ENCODE results near the gene LRP1B.
"Not testable (repeated sequence)": the region's sequence is repeated elsewhere in the genome, so short reads cannot be mapped to it uniquely, and the experiment has no call there.

The LRP1B gene

GRCh38 chr2:141887363-141887762 is 243.5 kb downstream of the LRP1B start:
- no peak for DNase-seq (ENCODE audit: low read depth)

DNA sequence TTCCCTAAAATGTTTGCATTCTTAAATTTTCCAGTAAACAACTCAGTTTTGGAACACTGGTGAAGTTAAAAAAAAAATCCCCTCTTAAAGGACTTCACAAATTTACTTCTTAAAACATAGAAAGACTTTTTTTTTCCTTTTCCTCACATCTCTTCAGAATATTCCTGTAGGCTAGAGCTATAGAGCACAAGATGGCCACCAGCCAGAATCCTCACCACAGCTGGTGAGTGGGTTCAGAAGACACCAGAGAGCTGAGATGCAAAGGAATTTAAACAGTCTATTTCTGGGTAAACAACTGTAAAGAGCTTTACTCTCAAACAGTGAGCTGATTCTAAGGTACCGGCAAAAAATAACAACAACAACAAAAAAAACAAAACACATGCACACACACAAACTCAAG is 252.8 kb downstream of the LRP1B start:
- no peak for DNase-seq (ENCODE audit: low read depth)

- no peak for DNase-seq (ENCODE audit: low read depth)
Measured at GRCh38 chr2:141871913-141872634, 258.7 kb downstream of the LRP1B start.

GRCh38 chr2:141869572-141869971 is 261.2 kb downstream of the LRP1B start:
- DNase-seq (ENCODE audit: low read depth): no peak

DNA sequence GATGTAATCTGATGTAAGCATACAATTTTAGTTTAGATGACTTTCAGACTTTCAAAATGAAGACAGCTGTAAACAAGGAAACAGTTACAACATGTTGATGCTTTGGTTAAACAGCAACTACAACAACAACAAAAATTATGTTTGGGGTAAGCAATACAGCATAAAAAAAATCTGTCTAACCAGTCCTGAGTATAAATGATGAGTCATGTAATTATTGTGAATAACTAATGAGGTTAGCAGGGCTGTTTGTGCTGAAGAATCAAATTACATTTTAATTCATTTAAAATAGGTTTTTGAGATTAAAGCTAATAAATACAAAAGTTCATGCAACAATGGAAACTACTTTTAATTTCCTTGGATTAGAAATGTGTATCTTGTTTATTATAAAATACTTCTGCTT is 266.9 kb downstream of the LRP1B start:
- DNase-seq (ENCODE audit: low read depth): no peak

- DNase-seq (ENCODE audit: low read depth): no peak
Measured at GRCh38 chr2:141856215-141856919, 274.4 kb downstream of the LRP1B start.

GRCh38 chr2:141848191-141848590 is 282.6 kb downstream of the LRP1B start:
- DNase-seq (ENCODE audit: low read depth): no peak

- no peak for DNase-seq (ENCODE audit: low read depth)
Measured at GRCh38 chr2:141844231-141844630, 286.6 kb downstream of the LRP1B start.

- DNase-seq (ENCODE audit: low read depth): no peak
Measured at GRCh38 chr2:141835103-141835502, 295.7 kb downstream of the LRP1B start.

DNA sequence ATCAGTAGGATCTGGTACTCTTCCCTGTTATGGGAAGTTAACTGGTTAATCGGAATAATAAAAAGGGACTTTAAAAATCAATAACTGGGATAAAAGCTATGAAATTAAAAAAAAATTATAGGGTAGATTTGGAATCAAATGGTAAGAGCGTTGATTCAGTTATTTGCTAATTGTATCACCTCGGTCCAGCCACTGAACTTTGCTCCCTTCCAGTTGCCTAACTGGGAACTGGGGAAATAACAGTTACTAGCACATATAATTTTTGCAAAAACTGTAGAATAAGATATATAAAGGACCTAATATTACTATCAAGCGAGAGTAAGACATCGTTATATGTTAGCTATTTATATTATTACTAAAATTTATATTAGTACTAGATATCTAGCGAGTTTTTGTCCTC is 302.1 kb downstream of the LRP1B start:
- no peak for DNase-seq (ENCODE audit: low read depth)

DNA sequence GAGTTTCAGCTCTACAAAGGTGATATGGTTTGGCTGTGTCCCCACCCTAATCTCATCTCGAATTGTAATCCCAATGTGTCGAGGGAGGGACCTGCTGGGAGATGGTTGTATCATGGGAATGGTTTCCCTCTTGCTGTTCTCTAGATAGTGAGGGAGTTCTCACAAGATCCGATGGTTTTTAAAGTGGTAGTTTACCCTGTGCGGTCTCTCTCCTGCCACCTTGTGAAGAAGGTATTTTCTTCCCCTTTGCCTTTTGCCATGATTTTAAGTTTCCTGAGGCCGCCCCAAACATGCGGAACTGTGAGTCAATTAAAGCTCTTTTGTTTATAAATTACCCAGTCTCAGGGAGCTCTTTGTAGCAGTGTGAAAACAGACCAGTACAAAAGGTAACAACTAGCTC is 306.0 kb downstream of the LRP1B start:
- no peak for DNase-seq (ENCODE audit: low read depth)

DNA sequence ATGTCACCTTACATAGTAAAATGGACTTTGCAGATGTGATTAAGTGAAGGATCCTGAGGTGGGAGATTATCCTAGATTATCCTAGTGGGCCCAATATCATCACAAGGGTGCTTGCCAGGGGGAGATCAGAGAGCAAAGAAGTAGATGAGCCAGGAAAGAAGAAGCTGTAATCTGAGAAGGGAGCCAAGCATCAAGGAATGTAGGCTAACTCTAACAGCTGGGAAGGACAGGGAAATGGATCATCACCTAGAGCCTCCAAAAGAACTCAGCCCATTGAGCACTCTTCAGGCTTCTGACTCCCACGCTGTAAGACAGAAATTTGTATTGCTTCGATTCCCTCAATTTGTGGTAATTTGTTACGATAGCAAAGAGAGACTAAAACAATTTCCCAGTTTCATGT is 309.9 kb downstream of the LRP1B start:
- DNase-seq (ENCODE audit: low read depth): no peak

DNA sequence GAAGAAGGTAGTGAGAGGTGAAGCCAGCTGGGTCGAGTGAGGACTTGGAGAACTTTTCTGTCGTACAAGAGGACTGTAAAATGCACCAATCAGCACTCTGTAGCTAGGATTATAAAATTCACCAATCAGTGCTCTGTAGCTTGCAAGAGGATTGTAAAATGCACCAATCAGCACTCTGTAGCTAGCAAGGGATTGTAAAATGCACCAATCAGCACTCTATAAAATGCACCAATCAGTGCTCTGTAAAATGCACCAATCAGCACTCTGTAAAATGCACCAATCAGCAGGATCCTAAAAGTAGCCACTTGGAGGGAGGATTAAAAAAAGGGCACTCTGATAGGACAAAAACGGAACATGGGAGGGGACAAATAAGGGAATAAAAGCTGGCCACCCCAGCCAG is 315.5 kb downstream of the LRP1B start:
- not testable (repeated sequence) for DNase-seq (ENCODE audit: low read depth)

DNA sequence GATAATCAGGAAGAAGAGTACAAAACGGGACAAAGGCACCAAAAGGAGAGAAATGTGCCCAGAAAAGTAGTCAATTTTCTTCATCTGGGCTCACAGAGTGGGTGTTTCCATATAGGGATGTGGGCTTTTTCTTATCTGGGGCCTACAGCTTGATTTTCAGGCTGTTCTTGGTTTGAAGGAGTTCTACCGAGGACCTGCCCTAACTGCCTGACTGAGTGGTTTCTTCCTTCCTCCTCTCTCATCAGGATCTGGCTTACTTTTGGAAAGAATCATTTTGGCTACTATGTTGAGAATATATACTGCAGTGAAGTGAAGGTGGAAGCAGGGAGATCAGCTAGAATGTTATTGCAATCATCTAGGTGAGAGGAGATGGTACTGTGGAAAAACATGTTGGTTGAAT is 316.7 kb downstream of the LRP1B start:
- DNase-seq (ENCODE audit: low read depth): no peak

DNA sequence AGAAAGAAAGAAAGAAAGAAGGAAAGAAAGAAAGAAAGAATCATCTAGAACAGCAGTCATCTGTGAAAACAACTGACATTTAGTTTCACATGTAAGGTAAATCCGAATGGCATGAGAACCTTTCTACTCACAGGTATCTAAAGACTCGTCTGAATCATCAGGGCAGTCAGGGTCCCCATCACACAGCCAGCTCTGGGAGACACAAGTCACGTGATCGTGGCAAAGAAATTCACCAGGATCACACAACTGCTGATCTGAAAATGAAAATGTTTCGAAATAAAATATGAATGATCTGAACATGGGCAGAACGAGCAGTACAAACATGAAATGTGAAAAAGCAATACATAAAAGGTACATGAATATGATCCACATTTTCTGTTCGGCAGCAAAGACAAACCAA is 320.7 kb downstream of the LRP1B start:
- peak; percentile 7 for DNase-seq (ENCODE audit: low read depth)

GRCh38 chr2:141806090-141806489 is 324.7 kb downstream of the LRP1B start:
- DNase-seq (ENCODE audit: low read depth): no peak

DNA sequence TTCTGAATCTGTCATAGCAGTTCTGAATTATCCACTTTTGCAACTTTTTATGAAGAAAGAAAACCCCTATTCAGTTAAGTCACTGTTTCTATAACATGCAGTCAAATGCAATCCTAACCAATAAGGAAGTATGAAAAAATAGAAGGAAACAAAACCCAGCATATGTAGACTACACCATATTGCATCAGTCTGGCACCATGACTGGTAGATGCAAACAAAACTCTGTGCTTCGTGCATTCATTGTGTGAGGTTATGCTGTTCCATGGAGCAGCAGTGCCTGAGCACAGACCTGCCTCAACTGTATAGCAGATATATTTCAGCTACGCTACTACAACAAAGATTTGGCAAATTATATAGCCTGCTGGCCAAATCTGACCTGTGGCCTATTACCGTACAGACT is 325.5 kb downstream of the LRP1B start:
- no peak for DNase-seq (ENCODE audit: low read depth)

GRCh38 chr2:141796449-141796848 is 334.4 kb downstream of the LRP1B start:
- no peak for DNase-seq (ENCODE audit: low read depth)

DNA sequence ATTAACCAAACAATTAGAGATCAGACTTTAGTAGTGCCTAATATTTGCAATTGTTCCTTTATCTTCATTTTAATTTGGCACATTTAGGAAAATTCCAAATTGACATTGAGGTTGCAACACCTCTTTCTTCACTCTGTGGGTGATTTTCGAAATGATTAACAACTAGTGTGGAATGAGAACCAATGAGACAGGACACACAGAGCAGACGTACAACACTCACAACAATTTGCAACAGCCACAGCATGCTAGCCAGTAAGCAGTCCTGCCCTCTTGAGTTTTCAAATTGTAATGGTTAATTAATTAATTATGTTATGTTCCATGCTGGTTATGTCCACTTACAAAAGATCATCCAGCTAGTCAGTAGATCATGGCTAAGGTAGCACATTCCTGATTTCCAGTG is 339.3 kb downstream of the LRP1B start:
- DNase-seq (ENCODE audit: low read depth): no peak

- no peak for DNase-seq (ENCODE audit: low read depth)
Measured at GRCh38 chr2:141782574-141782973, 348.2 kb downstream of the LRP1B start.

GRCh38 chr2:141778315-141778835 is 352.4 kb downstream of the LRP1B start:
- no peak for DNase-seq (ENCODE audit: low read depth)

DNA sequence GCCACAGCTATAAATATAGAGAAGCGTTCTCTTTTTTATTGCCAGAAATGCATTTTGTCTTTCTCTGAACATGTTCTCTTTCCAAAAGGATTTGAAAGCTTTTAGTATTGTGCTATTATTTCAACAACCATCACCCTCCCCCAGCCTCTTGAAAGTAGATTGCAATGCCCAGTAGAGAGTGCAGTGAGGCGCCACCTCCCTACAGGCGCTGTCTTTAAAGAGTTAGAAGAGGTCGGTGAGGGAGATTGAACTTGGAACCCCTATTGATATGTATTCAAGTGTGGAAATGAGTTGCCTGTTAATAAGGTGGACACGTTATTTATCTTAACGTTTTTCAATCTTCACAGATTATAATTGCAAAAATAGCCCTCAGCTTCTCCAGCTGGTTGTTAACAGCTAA is 360.3 kb downstream of the LRP1B start:
- DNase-seq (ENCODE audit: low read depth): no peak

DNA sequence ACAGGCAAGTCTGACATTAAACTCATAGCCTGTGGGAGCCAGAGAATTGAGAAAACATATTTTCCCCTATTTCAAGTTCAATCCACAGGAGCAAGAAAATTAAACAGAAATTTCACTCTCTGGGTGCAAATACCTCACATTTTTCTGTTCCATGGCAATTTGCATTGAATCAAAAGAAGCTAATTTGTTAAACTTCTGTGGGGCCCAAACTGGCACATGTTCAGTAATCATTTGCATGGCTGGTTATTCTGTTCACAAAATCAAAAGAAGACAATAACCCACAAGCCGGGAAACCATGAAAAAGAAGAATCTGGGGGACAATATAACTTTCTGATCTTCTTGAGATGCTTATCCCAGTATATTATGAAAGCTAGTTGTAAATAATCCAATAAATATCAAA is 363.1 kb downstream of the LRP1B start:
- DNase-seq (ENCODE audit: low read depth): no peak

DNA sequence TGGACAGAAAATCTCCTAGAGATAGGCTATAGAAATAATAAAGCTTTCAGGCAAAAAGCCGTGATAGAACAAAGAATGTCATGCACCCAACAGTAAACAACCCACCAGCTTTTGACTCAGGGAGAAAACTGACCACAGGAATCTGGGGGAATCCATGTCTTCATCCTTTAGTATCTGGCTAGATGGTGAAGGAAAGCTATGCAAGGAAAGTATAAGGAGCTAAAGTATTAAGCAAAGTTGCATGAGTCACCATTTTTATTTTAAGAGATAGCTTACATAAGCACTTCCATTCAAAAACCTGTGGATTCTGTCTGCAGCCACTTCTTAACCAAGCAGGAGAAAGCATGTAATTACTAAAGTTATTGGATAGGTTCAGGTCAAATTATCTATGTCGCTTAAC is 363.8 kb downstream of the LRP1B start:
- peak; percentile 92 for DNase-seq (ENCODE audit: low read depth)

Data from ELR (cell line).